ENCODE data around the gene EFHC1. TPM values are rescaled to one million over a fixed set of nuclear protein-coding genes. Genes with fewer than 3 reads are reported as not detected.
A peak's percentile ranks its signal among the peaks of the same experiment; 100 is the strongest.

Gene EFHC1
- total RNA-seq, 2 donors from 2014 or later: 19.4 to 23.5 TPM

- DNase-seq (ENCODE audit: low spot score): no peak
- peak overlapping the region; percentile 47 to 57 for H3K27ac ChIP-seq
- intact Hi-C loops (cut with DNase I): loop anchor here (5.0 kb wide), 1 partner anchor 82 kb away; the partner anchor contains the start of gene EFHC1
- WGBS: 66% methylated on average over 10 of the region's 10 CpGs
- H3K27me3 ChIP-seq (replicated peaks; ENCODE audit: insufficient read depth): no peaks in the 10 kb centered on the region
- peaks cover 0 to 3% of the 10 kb centered on the region in 2 donors for H3K36me3 ChIP-seq
- H3K4me1 ChIP-seq (replicated peaks): no peaks in the 10 kb centered on the region
- H3K9me3 ChIP-seq: no peaks in the 10 kb centered on the region
- TF ChIP-seq POLR2AphosphoS5 (IDR thresholded peaks at IDR 0.05): no peak
- TF ChIP-seq POLR2A (IDR thresholded peaks at IDR 0.05): no peak
- no peak for TF ChIP-seq CTCF (IDR thresholded peaks at IDR 0.05)
- H3K4me3 ChIP-seq: no peak overlapping the region
Observed at GRCh38 chr6:52504782-52505136, 84.6 kb downstream of the EFHC1 start.

GRCh38 chr6:52505726-52506409, 85.7 kb downstream of the EFHC1 start:
- 82% methylated on average over 16 of the region's 16 CpGs for WGBS
- DNase-seq (ENCODE audit: low spot score): no peak
- Histone ChIP-seq H3K4me1 (replicated peaks) (no peaks in the 10 kb centered on the region), H3K36me3 (peaks cover 0 to 3% of the 10 kb centered on the region in 2 donors), H3K27me3 (replicated peaks; ENCODE audit: insufficient read depth) (no peaks in the 10 kb centered on the region), H3K27ac (no peak overlapping the region), H3K4me3 (no peak overlapping the region), H3K9me3 (no peaks in the 10 kb centered on the region)
- intact Hi-C loops (cut with DNase I): no loop called here
- no peak for TF ChIP-seq POLR2A (IDR thresholded peaks at IDR 0.05)
- TF ChIP-seq CTCF (IDR thresholded peaks at IDR 0.05): no peak
- TF ChIP-seq POLR2AphosphoS5 (IDR thresholded peaks at IDR 0.05): no peak

GRCh38 chr6:52506476-52506875, 86.3 kb downstream of the EFHC1 start:
- H3K27me3 ChIP-seq (replicated peaks; ENCODE audit: insufficient read depth): no peaks in the 10 kb centered on the region
- no peaks in the 10 kb centered on the region for H3K9me3 ChIP-seq
- H3K36me3 ChIP-seq: peaks cover 0 to 3% of the 10 kb centered on the region in 2 donors
- no peak overlapping the region for H3K27ac ChIP-seq
- no peak for TF ChIP-seq POLR2AphosphoS5 (IDR thresholded peaks at IDR 0.05)
- no peak for TF ChIP-seq POLR2A (IDR thresholded peaks at IDR 0.05)
- no peak for TF ChIP-seq CTCF (IDR thresholded peaks at IDR 0.05)
- no peak for DNase-seq (ENCODE audit: low spot score)
- intact Hi-C loops (cut with DNase I): no loop called here
- no peak overlapping the region for H3K4me3 ChIP-seq
- WGBS: 90% methylated on average over 9 of the region's 9 CpGs
- H3K4me1 ChIP-seq (replicated peaks): no peaks in the 10 kb centered on the region

GRCh38 chr6:52507557-52508260, 87.6 kb downstream of the EFHC1 start:
- DNase-seq (ENCODE audit: low spot score): no peak
- Histone ChIP-seq H3K4me3 (no peak overlapping the region), H3K4me1 (replicated peaks) (no peaks in the 10 kb centered on the region), H3K36me3 (peaks cover 0 to 3% of the 10 kb centered on the region in 2 donors), H3K9me3 (no peaks in the 10 kb centered on the region), H3K27ac (no peak overlapping the region), H3K27me3 (replicated peaks; ENCODE audit: insufficient read depth) (no peaks in the 10 kb centered on the region)
- 96% methylated on average over 3 of the region's 3 CpGs for WGBS
- no peak for TF ChIP-seq POLR2A (IDR thresholded peaks at IDR 0.05)
- no peak for TF ChIP-seq POLR2AphosphoS5 (IDR thresholded peaks at IDR 0.05)
- TF ChIP-seq CTCF (IDR thresholded peaks at IDR 0.05): no peak
- intact Hi-C loops (cut with DNase I): no loop called here

All from prostate gland (tissue), 2 donors.